Measurements from ENCODE around the gene ERP44. TPM values are rescaled to one million over a fixed set of nuclear protein-coding genes. Genes with fewer than 3 reads are reported as not detected.

ERP44 gene
- total RNA-seq, 2 donors from 2014 or later: 27.8 to 30.2 TPM

GRCh38 chr9:100131875-100132430, 33.2 kb upstream of the ERP44 start:
- no peak for DNase-seq
- intact Hi-C loops (cut with DNase I): no loop called here
- no peak for TF ChIP-seq CTCF (IDR thresholded peaks at IDR 0.05)
- Histone ChIP-seq H3K4me1 (no peaks in the 10 kb centered on the region), H3K36me3 (no peaks in the 10 kb centered on the region), H3K9ac (ENCODE audit: low read depth in 2 of 2, low read length in 2 of 2) (no peak overlapping the region), H3K27ac (no peak overlapping the region), H3K27me3 (no peaks in the 10 kb centered on the region), H3K4me3 (no peak overlapping the region), H3K9me3 (no peaks in the 10 kb centered on the region)

GRCh38 chr9:100131216-100131615, 32.4 kb upstream of the ERP44 start:
- TF ChIP-seq CTCF (IDR thresholded peaks at IDR 0.05): no peak
- Histone ChIP-seq H3K9me3 (no peaks in the 10 kb centered on the region), H3K27me3 (no peaks in the 10 kb centered on the region), H3K9ac (ENCODE audit: low read depth in 2 of 2, low read length in 2 of 2) (no peak overlapping the region), H3K4me3 (no peak overlapping the region), H3K4me1 (no peaks in the 10 kb centered on the region), H3K27ac (no peak overlapping the region), H3K36me3 (no peaks in the 10 kb centered on the region)
- intact Hi-C loops (cut with DNase I): no loop called here
- DNase-seq: no peak

GRCh38 chr9:100129772-100130171, 31.0 kb upstream of the ERP44 start:
- no peaks in the 10 kb centered on the region for H3K36me3 ChIP-seq
- H3K4me3 ChIP-seq: no peak overlapping the region
- intact Hi-C loops (cut with DNase I): no loop called here
- DNase-seq: no peak
- no peak overlapping the region for H3K9ac ChIP-seq (ENCODE audit: low read depth in 2 of 2, low read length in 2 of 2)
- no peak overlapping the region for H3K27ac ChIP-seq
- H3K27me3 ChIP-seq: no peaks in the 10 kb centered on the region
- no peak for TF ChIP-seq CTCF (IDR thresholded peaks at IDR 0.05)
- no peaks in the 10 kb centered on the region for H3K9me3 ChIP-seq
- no peaks in the 10 kb centered on the region for H3K4me1 ChIP-seq

GRCh38 chr9:100126423-100126822, 27.6 kb upstream of the ERP44 start:
- intact Hi-C loops (cut with DNase I): no loop called here
- Histone ChIP-seq H3K27ac (no peak overlapping the region), H3K9ac (ENCODE audit: low read depth in 2 of 2, low read length in 2 of 2) (no peak overlapping the region), H3K4me1 (no peaks in the 10 kb centered on the region), H3K9me3 (no peaks in the 10 kb centered on the region), H3K36me3 (no peaks in the 10 kb centered on the region), H3K4me3 (no peak overlapping the region), H3K27me3 (no peaks in the 10 kb centered on the region)
- no peak for DNase-seq
- TF ChIP-seq CTCF (IDR thresholded peaks at IDR 0.05): no peak

- intact Hi-C loops (cut with DNase I): no loop called here
- Histone ChIP-seq H3K9ac (ENCODE audit: low read depth in 2 of 2, low read length in 2 of 2) (no peak overlapping the region), H3K36me3 (no peaks in the 10 kb centered on the region), H3K9me3 (no peaks in the 10 kb centered on the region), H3K4me1 (no peaks in the 10 kb centered on the region), H3K4me3 (no peak overlapping the region), H3K27me3 (no peaks in the 10 kb centered on the region), H3K27ac (no peak overlapping the region)
- no peak for TF ChIP-seq CTCF (IDR thresholded peaks at IDR 0.05)
- DNase-seq: no peak
These were observed 27.1 kb upstream of the ERP44 start for GRCh38 chr9:100125910-100126309.

All from colonic mucosa (tissue), 4 donors.